H1 (cell line): ENCODE results near the gene ICA1. TPM values are rescaled to one million over a fixed set of nuclear protein-coding genes. Genes with fewer than 3 reads are reported as not detected.

Experiments
- CTCF ChIA-PET: fragments of 300-600 bp; sonication (Branson Sonifier 250); formaldehyde crosslinking; loops from one replicate; lab custom pipeline; 2021; ENCODE audit not compliant: partially characterized antibody; lab: Charles Lee
- POLR2A ChIA-PET: fragments of 300-600 bp; sonication (Branson Sonifier 250); formaldehyde crosslinking; loops from one replicate; lab custom pipeline; 2021; ENCODE audit warnings: inconsistent platforms; ENCODE audit not compliant: partially characterized antibody; lab: Charles Lee
- DNase-seq, 2 experiments: peaks; one replicate each; pipeline versions ENCODE4 v3.0.0 to v3.0.0-alpha.2; 2010 to 2022; ENCODE audit warnings: low spot score in 2 of 2, low read depth in 1 of 2, mixed read lengths in 1 of 2
- FAIRE-seq: peaks from 2 replicates; lab custom pipeline; 2011; peaks lifted over from hg19 to GRCh38; lab: Jason Lieb, UNC
- H2AFZ ChIP-seq: 2 replicates; pipeline ENCODE4 v1.8.1; 2012; ENCODE audit warnings: low read length, inconsistent platforms
- H2AK5ac ChIP-seq: 2 replicates; pipeline ENCODE4 v1.6.1; 2013; ENCODE audit warnings: low read depth, low read length
- H2BK120ac ChIP-seq: replicated peaks from 2 replicates; pipeline ENCODE3; 2013; ENCODE audit warnings: low read depth, low read length, inconsistent platforms
- H2BK12ac ChIP-seq: 2 replicates; pipeline ENCODE4 v1.6.1; 2013; ENCODE audit warnings: low read depth, low read length
- H2BK15ac ChIP-seq: 2 replicates; pipeline ENCODE4 v1.6.1; 2013; ENCODE audit warnings: low read length
- H2BK20ac ChIP-seq: 2 replicates; pipeline ENCODE4 v1.6.1; 2013; ENCODE audit warnings: low read length
- H2BK5ac ChIP-seq: 2 replicates; pipeline ENCODE4 v1.6.1; 2013; ENCODE audit warnings: low read depth, low read length
- H3K14ac ChIP-seq: 2 replicates; pipeline ENCODE4 v1.6.1; 2013; ENCODE audit warnings: inconsistent platforms; ENCODE audit not compliant: insufficient read length
- H3K18ac ChIP-seq: 2 replicates; pipeline ENCODE4 v1.6.1; 2013; ENCODE audit warnings: low read length; ENCODE audit errors: extremely low read depth
- H3K23ac ChIP-seq: 2 replicates; pipeline ENCODE4 v1.6.1; 2013; ENCODE audit warnings: inconsistent platforms; ENCODE audit not compliant: insufficient read length
- H3K23me2 ChIP-seq: 2 replicates; pipeline ENCODE4 v1.6.1; 2013; ENCODE audit warnings: low read depth, low read length
- H3K27ac ChIP-seq: 2 replicates; pipeline ENCODE4 v1.6.1; 2011; ENCODE audit warnings: low read depth, low read length, inconsistent platforms
- H3K27me3 ChIP-seq, 4 experiments: replicated peaks in 1 of 4; 1 replicate in 1 of 4; 2 replicates in 3 of 4; pipeline versions ENCODE4 v1.6.1 to v1.8.1; 2011 to 2013; ENCODE audit warnings: low read length in 3 of 4, mild to moderate bottlenecking in 3 of 4, inconsistent platforms in 2 of 4, mixed read lengths in 2 of 4, moderate library complexity in 1 of 4; ENCODE audit not compliant: control insufficient read depth in 3 of 4, insufficient read depth in 3 of 4; ENCODE audit errors: extremely low read depth in 1 of 4
- H3K36me3 ChIP-seq, 4 experiments: 2 replicates each; pipeline versions ENCODE4 v1.6.1 to v1.8.1; 2011 to 2013; ENCODE audit warnings: mild to moderate bottlenecking in 4 of 4, low read length in 3 of 4, moderate library complexity in 2 of 4, control low read depth in 1 of 4, inconsistent platforms in 1 of 4; ENCODE audit not compliant: insufficient read depth in 4 of 4, control insufficient read depth in 2 of 4
- H3K4ac ChIP-seq: replicated peaks from 2 replicates; pipeline ENCODE3; 2013; ENCODE audit warnings: low read length, low read depth, mixed read lengths, inconsistent platforms; ENCODE audit not compliant: insufficient read length
- H3K4me1 ChIP-seq, 4 experiments: replicated peaks in 1 of 4; 1 replicate in 1 of 4; 2 replicates in 3 of 4; pipeline versions ENCODE4 v1.6.1 to v1.8.1; 2011 to 2013; ENCODE audit warnings: low read length in 3 of 4, inconsistent platforms in 2 of 4, mixed read lengths in 1 of 4; ENCODE audit not compliant: insufficient read depth in 4 of 4, control insufficient read depth in 3 of 4
- H3K4me2 ChIP-seq, 2 experiments: 2 replicates each; pipeline versions ENCODE4 v1.6.1 to v1.8.1; 2011 to 2013; ENCODE audit warnings: low read depth in 2 of 2, low read length in 2 of 2, control low read depth in 1 of 2, inconsistent platforms in 1 of 2, mild to moderate bottlenecking in 1 of 2; ENCODE audit not compliant: insufficient read depth in 1 of 2
- H3K4me3 ChIP-seq, 4 experiments: fragments of 200-600, 300-600 bp in 1 of 4; sonication (generic), shearing (Covaris generic), sonication (Bioruptor Twin) in 1 of 4; 2 replicates each; pipeline versions ENCODE4 v1.5.1 to v1.8.1; 2011 to 2016; ENCODE audit warnings: low read length in 4 of 4, low read depth in 3 of 4, control low read depth in 2 of 4, inconsistent platforms in 2 of 4, mild to moderate bottlenecking in 2 of 4, mixed read lengths in 1 of 4, moderate library complexity in 1 of 4; ENCODE audit not compliant: insufficient read depth in 2 of 4; ENCODE audit errors: extremely low read depth in 1 of 4
- H3K56ac ChIP-seq: replicated peaks from 2 replicates; pipeline ENCODE3; 2013; ENCODE audit warnings: low read depth, mild to moderate bottlenecking, mixed read lengths, low read length, inconsistent platforms; ENCODE audit not compliant: insufficient read length
- H3K79me1 ChIP-seq: 2 replicates; pipeline ENCODE4 v1.6.1; 2013; ENCODE audit warnings: low read depth, low read length, control low read depth
- H3K79me2 ChIP-seq, 2 experiments: 2 replicates each; pipeline versions ENCODE4 v1.6.1 to v1.8.1; 2012 to 2013; ENCODE audit warnings: low read length in 2 of 2, mild to moderate bottlenecking in 2 of 2, inconsistent platforms in 1 of 2; ENCODE audit not compliant: insufficient read depth in 2 of 2, control insufficient read depth in 1 of 2
- H3K9ac ChIP-seq, 4 experiments: replicated peaks in 1 of 4; 1 replicate in 1 of 4; 2 replicates in 3 of 4; pipeline versions ENCODE4 v1.6.1 to v1.8.1; 2011 to 2013; ENCODE audit warnings: low read depth in 3 of 4, low read length in 3 of 4, control low read depth in 2 of 4, mild to moderate bottlenecking in 2 of 4, moderate library complexity in 2 of 4, inconsistent platforms in 1 of 4; ENCODE audit errors: extremely low read depth in 1 of 4
- H3K9me3 ChIP-seq, 2 experiments: 2 replicates each; pipeline versions ENCODE4 v1.6.1 to v1.8.1; 2012 to 2013; ENCODE audit warnings: mild to moderate bottlenecking in 2 of 2, moderate library complexity in 2 of 2, control low read depth in 1 of 2, inconsistent platforms in 1 of 2, low read depth in 1 of 2, low read length in 1 of 2, mixed read lengths in 1 of 2; ENCODE audit not compliant: insufficient read depth in 2 of 2
- H4K20me1 ChIP-seq, 2 experiments: replicated peaks in 1 of 2; 2 replicates each; pipeline versions ENCODE3 to v1.8.1; 2011 to 2013; ENCODE audit warnings: inconsistent platforms in 2 of 2, low read length in 2 of 2, mild to moderate bottlenecking in 1 of 2; ENCODE audit not compliant: insufficient read depth in 2 of 2, control insufficient read depth in 1 of 2
- H4K5ac ChIP-seq: 2 replicates; pipeline ENCODE4 v1.6.1; 2013; ENCODE audit warnings: low read length, low read depth, mixed read lengths, inconsistent platforms; ENCODE audit not compliant: insufficient read length
- H4K8ac ChIP-seq: 2 replicates; pipeline ENCODE4 v1.8.0; 2013; ENCODE audit warnings: mild to moderate bottlenecking, moderate library complexity, low read length, inconsistent platforms; ENCODE audit not compliant: insufficient read depth; ENCODE audit errors: extremely low read depth
- H4K91ac ChIP-seq: replicated peaks from 2 replicates; pipeline ENCODE3; 2013; ENCODE audit warnings: low read length, mixed read lengths, inconsistent platforms; ENCODE audit not compliant: insufficient read length
- ATF3 ChIP-seq: IDR thresholded peaks from 2 replicates; pipeline ENCODE4 v1.6.1; 2011; ENCODE audit warnings: low read depth, mild to moderate bottlenecking, low read length; ENCODE audit not compliant: insufficient read depth
- BCL11A ChIP-seq, 2 experiments: IDR thresholded peaks; one replicate each; pipeline ENCODE4 v1.6.1; 2011; ENCODE audit warnings: low read depth in 2 of 2, low read length in 2 of 2, mild to moderate bottlenecking in 2 of 2
- HDAC6 ChIP-seq: IDR thresholded peaks from one replicate; pipeline ENCODE4 v1.7.1; 2012; ENCODE audit warnings: low read depth, mild to moderate bottlenecking, inconsistent platforms, low read length, moderate library complexity
- MAFK ChIP-seq: IDR thresholded peaks from 2 replicates; pipeline ENCODE4 v1.6.1; 2012; ENCODE audit warnings: low read depth, mild to moderate bottlenecking, improper control_type of control experiment, low read length
- NANOG ChIP-seq: IDR thresholded peaks from 2 replicates; pipeline ENCODE4 v1.6.1; 2011; ENCODE audit warnings: low read length, low read depth, mild to moderate bottlenecking, inconsistent platforms; ENCODE audit not compliant: insufficient read depth, poor library complexity, severe bottlenecking
- POLR2A ChIP-seq, 2 experiments: IDR thresholded peaks; 1 replicate in 1 of 2; 2 replicates in 1 of 2; pipeline ENCODE4 v1.6.1; 2011; ENCODE audit warnings: low read depth in 2 of 2, low read length in 2 of 2, mild to moderate bottlenecking in 2 of 2; ENCODE audit errors: control extremely low read depth in 1 of 2
- RNF2 ChIP-seq: fragments of 200-900, 300-1000 bp; sonication (generic); IDR thresholded peaks from 2 replicates; pipeline ENCODE4 v1.7.1; 2016; ENCODE audit warnings: borderline replicate concordance, low read depth, mild to moderate bottlenecking, antibody characterized with exemption, low read length; ENCODE audit not compliant: poor library complexity, severe bottlenecking; ENCODE audit errors: missing control alignments
- SIX5 ChIP-seq: IDR thresholded peaks from 2 replicates; pipeline ENCODE4 v1.6.1; 2011; ENCODE audit warnings: mild to moderate bottlenecking, low read depth, low read length
- SP4 ChIP-seq: IDR thresholded peaks from 2 replicates; pipeline ENCODE4 v1.6.1; 2012; ENCODE audit warnings: low read length, inconsistent platforms
- TAF7 ChIP-seq: optimal IDR thresholded peaks from 2 replicates; pipeline ENCODE3; 2011; ENCODE audit warnings: low read depth, mild to moderate bottlenecking, inconsistent platforms, low read length, moderate library complexity, borderline replicate concordance
- TCF12 ChIP-seq: IDR thresholded peaks from 2 replicates; pipeline ENCODE4 v1.6.1; 2011; ENCODE audit warnings: low read depth, mild to moderate bottlenecking, low read length
- USF2 ChIP-seq: IDR thresholded peaks from 2 replicates; pipeline ENCODE4 v1.6.1; 2011; ENCODE audit warnings: low read length, improper control_type of control experiment
- WGBS, 2 experiments: shearing (Covaris generic) in 1 of 2; methylation state at CpG; one replicate each; pipeline versions ENCODE4 v1.1.6 to v1.1.7; 2013 to 2015; ENCODE audit warnings: low lambda C conversion rate in 2 of 2, mixed read lengths in 2 of 2, inconsistent platforms in 1 of 2, low coverage in 1 of 2, missing lambda C conversion rate in 1 of 2; ENCODE audit not compliant: insufficient replicate concordance in 2 of 2, insufficient coverage in 1 of 2, insufficient read length in 1 of 2; ENCODE audit errors: extremely low coverage in 1 of 2, missing lambda C conversion rate in 1 of 2; 5-methylcytosine and 5-hydroxymethylcytosine counted together
- polyA plus RNA-seq, 7 experiments: library from polyadenylated mRNA; depleted of rRNA in 3 of 7; stranded (reverse) in 5 of 7; unstranded in 2 of 7; fragments of >200 nt in 5 of 7; fragments of 200-250 nt in 2 of 7; gene quantifications; 1 replicate in 5 of 7; 2 replicates in 1 of 7; 4 replicates in 1 of 7; pipeline versions ENCODE4 v1.2.1 to v1.2.3, GENCODE V29; 2011 to 2013; ENCODE audit warnings: missing spikeins in 2 of 7, mixed read lengths in 2 of 7
- total RNA-seq: library from RNA; stranded (reverse); fragmentation: NEBNext Ultra II Directional; extraction: Animal tissue kit (Norgen Biotek cat#: 25700); gene quantifications from 2 replicates; pipeline ENCODE4 v1.2.1, GENCODE V29; 2021

Gene ICA1
- total and polyA plus RNA-seq, 2 of the 8 experiments (the other 6 are each of a cell fraction or from before 2014, with no cell fraction given) = 14.9 to 37.1 TPM

DNA sequence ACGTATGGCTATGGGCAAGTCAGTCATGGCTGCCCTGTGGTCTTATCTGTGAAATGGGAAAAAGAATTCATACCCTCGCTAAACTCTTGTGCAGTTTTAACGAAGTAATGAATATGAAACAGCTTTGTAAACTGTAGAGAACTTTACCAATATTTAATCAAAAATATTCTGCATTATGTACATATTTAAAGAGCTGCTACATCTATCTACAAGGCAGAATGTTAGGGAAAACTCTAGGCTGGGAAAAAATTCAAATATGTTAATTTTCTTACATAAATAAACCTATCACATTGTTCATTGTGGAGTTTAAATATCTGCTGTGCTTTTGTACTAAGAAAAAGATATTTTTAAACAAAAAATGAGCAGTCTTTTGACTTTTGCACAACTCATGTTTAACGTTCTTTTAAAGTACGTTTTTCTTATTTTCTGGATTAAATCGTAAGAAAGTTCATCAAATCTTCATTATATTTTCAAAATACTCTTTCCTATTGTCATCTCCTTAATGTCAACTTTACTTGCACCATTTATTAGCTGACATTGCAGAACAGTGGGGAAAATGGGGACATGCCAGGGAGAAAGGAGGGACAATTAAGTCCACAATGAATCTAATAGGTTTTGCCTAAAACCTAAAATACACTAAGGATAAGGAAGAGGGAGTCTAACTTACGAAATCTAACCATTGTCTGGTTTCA is 57.5 kb downstream of the ICA1 start:
- CTCF ChIA-PET = interaction anchor here (0.5 to 1.2 kb wide), 2 partner anchors 14 to 1195 kb away, joined by 3 to 4 read pairs; no protein-coding TSS in a partner anchor
- Histone ChIP-seq H3K9ac (no peak overlapping the region), H3K27me3 (no peaks in the 10 kb centered on the region), H2BK20ac (no peak overlapping the region), H3K36me3 (no peaks in the 10 kb centered on the region), H2BK15ac (no peak overlapping the region), H3K4me2 (no peak overlapping the region), H2BK5ac (no peak overlapping the region), H3K4me1 (peaks cover 0 to 13% (median 6%) of the 10 kb centered on the region in 4 experiments; a peak in 4 of 7 replicates), H3K4me3 (no peak overlapping the region), H2BK12ac (no peak overlapping the region), H2BK120ac (no peak overlapping the region), H3K23me2 (no peaks in the 10 kb centered on the region), H3K56ac (no peak overlapping the region), H4K5ac (no peak overlapping the region), H3K79me1 (no peaks in the 10 kb centered on the region), H3K79me2 (no peaks in the 10 kb centered on the region), H2AK5ac (no peak overlapping the region), H3K18ac (no peak overlapping the region), H3K4ac (no peak overlapping the region), H4K8ac (no peak overlapping the region), H3K27ac (no peak overlapping the region), H2AFZ (no peak overlapping the region), H4K20me1 (no peaks in the 10 kb centered on the region), H3K23ac (no peak overlapping the region), H3K14ac (no peak overlapping the region), H3K9me3 (no peaks in the 10 kb centered on the region), H4K91ac (no peak overlapping the region)
- POLR2A ChIA-PET = no interaction called here
- 88 to 100% methylated on average over 1 to 7 of the region's 7 CpGs for WGBS, 2 experiments
- no peak for FAIRE-seq
- no peak for DNase-seq
- TF ChIP-seq TAF7 (no peak), HDAC6 (no peak), USF2 (no peak), SP4 (no peak), BCL11A (IDR thresholded peaks at IDR 0.05; ENCODE audit: low read depth in 2 of 2, low read length in 2 of 2) (no peak), NANOG (no peak), POLR2A (IDR thresholded peaks at IDR 0.05; ENCODE audit: control extremely low read depth in 1 of 2, low read depth in 2 of 2, low read length in 2 of 2) (no peak), MAFK (no peak), RNF2 (no peak), ATF3 (no peak), SIX5 (no peak), TCF12 (no peak)
